ENCODE results near the gene ZBTB20. TPM values are rescaled to one million over a fixed set of nuclear protein-coding genes. Genes with fewer than 3 reads are reported as not detected.

The ZBTB20 gene
- total RNA-seq, 1 donor from 2014 or later: 62.0 TPM

DNA sequence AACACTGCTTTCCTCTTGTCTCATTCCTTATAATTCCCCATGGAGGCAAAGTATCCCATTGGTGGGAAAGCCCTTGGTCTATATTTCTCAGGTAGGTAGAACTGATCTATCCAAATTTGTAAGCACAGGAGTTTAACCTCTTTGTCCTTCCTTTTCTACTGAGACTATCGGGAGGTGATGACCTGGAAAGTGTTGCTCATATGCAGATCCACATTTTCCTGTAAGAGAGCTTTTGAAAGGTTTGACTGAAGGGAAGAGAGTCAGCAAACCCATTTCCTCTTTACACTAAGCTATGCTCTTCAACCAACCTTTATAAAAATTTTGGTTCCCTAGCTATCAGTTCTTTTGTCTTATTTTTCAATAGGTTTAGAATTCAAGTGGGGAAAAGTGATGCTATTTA, 652.6 kb downstream of the ZBTB20 start:
- Histone ChIP-seq H3K27me3 (ENCODE audit: low read depth) (no peaks in the 10 kb centered on the region), H3K9me3 (replicated peaks) (no peaks in the 10 kb centered on the region), H3K27ac (replicated peaks) (peak overlapping the region; percentile 73), H3K4me3 (no peak overlapping the region), H3K36me3 (no peaks in the 10 kb centered on the region), H3K4me1 (peaks cover 84% of the 10 kb centered on the region)
- intact Hi-C loops (cut with micrococcal nuclease): no loop called here
- TF ChIP-seq, protein P1, sequence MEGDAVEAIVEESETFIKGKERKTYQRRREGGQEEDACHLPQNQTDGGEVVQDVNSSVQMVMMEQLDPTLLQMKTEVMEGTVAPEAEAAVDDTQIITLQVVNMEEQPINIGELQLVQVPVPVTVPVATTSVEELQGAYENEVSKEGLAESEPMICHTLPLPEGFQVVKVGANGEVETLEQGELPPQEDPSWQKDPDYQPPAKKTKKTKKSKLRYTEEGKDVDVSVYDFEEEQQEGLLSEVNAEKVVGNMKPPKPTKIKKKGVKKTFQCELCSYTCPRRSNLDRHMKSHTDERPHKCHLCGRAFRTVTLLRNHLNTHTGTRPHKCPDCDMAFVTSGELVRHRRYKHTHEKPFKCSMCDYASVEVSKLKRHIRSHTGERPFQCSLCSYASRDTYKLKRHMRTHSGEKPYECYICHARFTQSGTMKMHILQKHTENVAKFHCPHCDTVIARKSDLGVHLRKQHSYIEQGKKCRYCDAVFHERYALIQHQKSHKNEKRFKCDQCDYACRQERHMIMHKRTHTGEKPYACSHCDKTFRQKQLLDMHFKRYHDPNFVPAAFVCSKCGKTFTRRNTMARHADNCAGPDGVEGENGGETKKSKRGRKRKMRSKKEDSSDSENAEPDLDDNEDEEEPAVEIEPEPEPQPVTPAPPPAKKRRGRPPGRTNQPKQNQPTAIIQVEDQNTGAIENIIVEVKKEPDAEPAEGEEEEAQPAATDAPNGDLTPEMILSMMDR (IDR thresholded peaks at IDR 0.05; ENCODE audit: borderline replicate concordance): no peak
- no peak for DNase-seq

DNA sequence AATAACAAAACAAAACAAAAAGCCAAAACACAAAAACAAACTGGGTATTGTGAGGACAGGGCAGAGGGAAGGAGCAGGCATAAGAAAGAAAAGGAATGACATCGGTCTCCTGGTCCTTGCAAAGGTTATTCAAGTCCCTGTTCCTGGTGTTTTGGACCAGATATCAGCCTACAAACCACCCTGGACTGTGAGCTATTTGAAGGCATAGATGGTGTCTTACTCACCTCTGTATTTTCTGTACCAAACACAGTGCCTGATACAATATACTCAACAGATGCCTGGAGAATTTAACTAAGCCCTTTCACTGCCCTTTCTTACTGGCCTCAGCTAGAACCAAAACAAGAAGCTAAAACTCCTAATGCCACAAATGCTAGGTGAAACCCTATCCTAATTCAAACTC, 656.3 kb downstream of the ZBTB20 start:
- DNase-seq: no peak
- peaks cover 50% of the 10 kb centered on the region for H3K4me1 ChIP-seq
- intact Hi-C loops (cut with micrococcal nuclease): no loop called here

DNA sequence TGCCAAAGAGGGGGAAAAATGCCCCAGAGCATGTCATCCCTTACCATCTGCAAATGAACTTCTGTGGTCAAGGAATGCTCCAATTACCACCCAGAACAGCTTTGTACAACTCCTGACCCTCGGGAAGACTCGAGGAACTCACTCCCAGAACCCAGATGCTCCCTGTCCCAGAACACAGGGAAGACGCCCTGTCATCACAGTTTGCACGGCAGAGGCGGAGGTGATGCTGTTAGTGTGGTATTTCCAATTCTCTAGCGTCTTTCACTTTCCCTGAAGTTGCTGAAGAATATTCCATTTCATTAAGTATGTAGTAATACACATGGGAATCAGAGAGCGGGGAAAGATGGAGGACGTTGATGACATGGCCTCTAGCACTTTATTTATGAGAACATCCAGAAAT, 659.6 kb downstream of the ZBTB20 start:
- no peak for DNase-seq
- Histone ChIP-seq H3K27ac (replicated peaks) (no peak overlapping the region), H3K4me3 (no peak overlapping the region), H3K9me3 (replicated peaks) (no peaks in the 10 kb centered on the region), H3K36me3 (no peaks in the 10 kb centered on the region), H3K4me1 (peaks cover 50% of the 10 kb centered on the region), H3K27me3 (ENCODE audit: low read depth) (no peaks in the 10 kb centered on the region)
- TF ChIP-seq, protein P1 (IDR thresholded peaks at IDR 0.05; ENCODE audit: borderline replicate concordance): no peak
- intact Hi-C loops (cut with micrococcal nuclease): no loop called here

More for the DNA sequence above, 656.3 kb downstream of the ZBTB20 start:
- Histone ChIP-seq H3K9me3 (replicated peaks) (no peaks in the 10 kb centered on the region), H3K27ac (replicated peaks) (no peak overlapping the region), H3K36me3 (no peaks in the 10 kb centered on the region), H3K4me3 (no peak overlapping the region), H3K27me3 (ENCODE audit: low read depth) (no peaks in the 10 kb centered on the region)
- TF ChIP-seq, protein P1 (IDR thresholded peaks at IDR 0.05; ENCODE audit: borderline replicate concordance): no peak

DNA sequence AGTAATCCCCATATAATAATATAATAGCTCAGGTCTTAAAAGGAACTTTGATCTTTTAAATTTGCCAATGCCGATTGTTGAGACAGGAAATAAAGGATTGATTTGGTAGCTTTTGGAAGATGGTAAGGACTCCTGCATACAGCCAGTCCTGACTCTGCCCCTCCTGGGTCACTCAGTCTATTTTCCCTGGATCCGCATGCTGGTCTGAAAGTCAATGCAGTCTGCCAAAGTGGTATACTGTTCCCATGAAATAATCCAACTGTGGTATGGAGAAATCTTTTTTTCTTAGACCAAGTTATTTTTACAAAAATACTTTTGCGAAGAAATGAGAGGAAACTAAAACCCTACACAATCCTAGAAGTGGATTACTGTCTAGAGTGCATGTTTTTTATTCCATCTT, 662.2 kb downstream of the ZBTB20 start:
- TF ChIP-seq, protein P1 (IDR thresholded peaks at IDR 0.05; ENCODE audit: borderline replicate concordance): no peak
- no peak for DNase-seq
- Histone ChIP-seq H3K4me3 (no peak overlapping the region), H3K27ac (replicated peaks) (no peak overlapping the region), H3K9me3 (replicated peaks) (no peaks in the 10 kb centered on the region), H3K36me3 (no peaks in the 10 kb centered on the region), H3K4me1 (peaks cover 48% of the 10 kb centered on the region), H3K27me3 (ENCODE audit: low read depth) (no peaks in the 10 kb centered on the region)
- intact Hi-C loops (cut with micrococcal nuclease): no loop called here

DNA sequence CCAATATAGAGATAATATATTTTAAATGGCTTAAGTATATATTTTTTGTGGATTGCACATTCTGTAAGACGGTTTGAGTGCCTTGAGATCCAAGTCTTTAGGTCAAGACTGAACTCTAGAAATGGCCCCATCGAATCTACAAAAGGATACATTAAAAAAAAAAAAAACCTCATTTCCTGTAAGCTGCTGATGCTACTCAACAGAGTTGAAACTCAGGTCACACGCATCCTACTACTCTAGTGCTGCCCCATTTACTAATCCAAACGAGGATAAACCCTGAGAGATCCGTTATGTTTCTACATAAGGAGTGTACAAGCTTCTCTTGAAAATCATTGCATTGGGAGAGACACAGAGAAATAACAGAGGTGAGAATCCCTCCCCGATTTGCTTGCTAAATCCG, 666.0 kb downstream of the ZBTB20 start:
- intact Hi-C loops (cut with micrococcal nuclease): no loop called here
- H3K9me3 ChIP-seq (replicated peaks): no peaks in the 10 kb centered on the region
- H3K27ac ChIP-seq (replicated peaks): no peak overlapping the region
- H3K4me1 ChIP-seq: peaks cover 53% of the 10 kb centered on the region
- H3K4me3 ChIP-seq: no peak overlapping the region
- no peak for DNase-seq
- TF ChIP-seq, protein P1 (IDR thresholded peaks at IDR 0.05; ENCODE audit: borderline replicate concordance): no peak
- no peaks in the 10 kb centered on the region for H3K27me3 ChIP-seq (ENCODE audit: low read depth)
- H3K36me3 ChIP-seq: no peaks in the 10 kb centered on the region

DNA sequence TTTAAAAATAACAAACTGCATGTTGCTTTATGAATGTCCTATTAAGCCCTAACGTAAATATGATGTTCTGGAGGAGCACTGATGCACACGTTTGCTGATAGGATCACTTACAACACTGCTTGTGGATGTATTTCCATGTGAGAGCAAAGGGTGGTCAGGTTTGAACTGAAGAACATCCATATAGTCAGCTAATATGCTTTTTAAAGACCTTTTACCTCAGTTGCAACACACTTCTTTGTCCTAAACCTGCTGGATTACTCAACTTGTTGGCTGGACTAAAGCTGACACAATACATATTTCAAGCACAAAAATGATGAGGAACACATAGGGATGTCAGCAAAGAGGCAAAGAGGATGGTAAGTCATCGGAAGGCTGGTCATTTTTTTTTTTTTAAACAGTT, 666.6 kb downstream of the ZBTB20 start:
- TF ChIP-seq, protein P1 (IDR thresholded peaks at IDR 0.05; ENCODE audit: borderline replicate concordance): no peak
- Histone ChIP-seq H3K9me3 (replicated peaks) (no peaks in the 10 kb centered on the region), H3K4me1 (peaks cover 58% of the 10 kb centered on the region), H3K27me3 (ENCODE audit: low read depth) (no peaks in the 10 kb centered on the region), H3K27ac (replicated peaks) (no peak overlapping the region), H3K36me3 (no peaks in the 10 kb centered on the region), H3K4me3 (no peak overlapping the region)
- intact Hi-C loops (cut with micrococcal nuclease): no loop called here
- DNase-seq: no peak
